Breast epithelium (tissue), 4 donors: ENCODE data around the gene FBXO40. TPM values are rescaled to one million over a fixed set of nuclear protein-coding genes. Genes with fewer than 3 reads are reported as not detected.

Source experiments
- DNase-seq, 2 donors: peaks; one replicate each; pipeline ENCODE4 v3.0.0-alpha.2; 2019; ENCODE audit warnings: low spot score in 2 of 2
- H3K27ac ChIP-seq, 2 donors: fragments of 200-600 bp; sonication (generic) in 1 of 2; one replicate each; pipeline ENCODE4 v1.5.1; 2016 to 2019; ENCODE audit warnings: mild to moderate bottlenecking in 1 of 2
- H3K27me3 ChIP-seq, 2 donors: fragments of 200-600 bp; sonication (generic) in 1 of 2; one replicate each; pipeline versions ENCODE4 v1.5.1 to v1.6.0; 2017 to 2019; ENCODE audit warnings: control low read depth in 1 of 2, mild to moderate bottlenecking in 1 of 2
- H3K36me3 ChIP-seq: fragments of 200-600 bp; one replicate; pipeline ENCODE4 v1.5.1; 2019
- H3K4me1 ChIP-seq, 2 donors: fragments of 200-600 bp; sonication (generic); one replicate each; pipeline ENCODE4 v1.5.1; 2016 to 2019; ENCODE audit warnings: control low read depth in 1 of 2
- H3K4me3 ChIP-seq, 3 donors: fragments of 200-600 bp; sonication (generic); 1 replicate in 2 of 3; 2 replicates in 1 of 3; pipeline ENCODE4 v1.5.1; 2016 to 2019; ENCODE audit warnings: mild to moderate bottlenecking in 3 of 3, moderate library complexity in 2 of 3
- H3K9me3 ChIP-seq, 2 donors: fragments of 200-600 bp; sonication (generic) in 1 of 2; one replicate each; pipeline ENCODE4 v1.5.1; 2016 to 2019; ENCODE audit warnings: control low read depth in 1 of 2
- POLR2A ChIP-seq: fragments of 450-650 bp; IDR thresholded peaks from one replicate; pipeline ENCODE4 v1.6.1; 2016; ENCODE audit warnings: antibody characterized with exemption, mild to moderate bottlenecking, moderate library complexity
- POLR2AphosphoS5 ChIP-seq, 3 donors: sonication (generic); formaldehyde crosslinking; IDR thresholded peaks; one replicate each; pipeline ENCODE4 v1.6.1; 2017; ENCODE audit warnings: antibody characterized with exemption in 3 of 3
- intact Hi-C: fragments of 100-400 bp; cut with DNase I; formaldehyde crosslinking; loops from one replicate; pipeline ENCODE4 v1.15.1; 2023; ENCODE audit warnings: low total_unique reads
- total RNA-seq, 3 donors: library from RNA; depleted of rRNA; stranded (reverse); fragments of >200 nt; gene quantifications; one replicate each; pipeline ENCODE4 v1.1.0, GENCODE V29; 2016
- TF ChIP-seq, protein P1 (sequence below), 3 donors: fragments of 450-650 bp; IDR thresholded peaks; one replicate each; pipeline ENCODE4 v1.5.1; 2016 to 2017; ENCODE audit warnings: antibody characterized with exemption in 3 of 3, mild to moderate bottlenecking in 3 of 3, moderate library complexity in 3 of 3

The FBXO40 gene
- total RNA-seq, 3 donors from 2014 or later, result not detected

- DNase-seq, result no peak
- no peak for TF ChIP-seq POLR2A
- TF ChIP-seq, protein P1, sequence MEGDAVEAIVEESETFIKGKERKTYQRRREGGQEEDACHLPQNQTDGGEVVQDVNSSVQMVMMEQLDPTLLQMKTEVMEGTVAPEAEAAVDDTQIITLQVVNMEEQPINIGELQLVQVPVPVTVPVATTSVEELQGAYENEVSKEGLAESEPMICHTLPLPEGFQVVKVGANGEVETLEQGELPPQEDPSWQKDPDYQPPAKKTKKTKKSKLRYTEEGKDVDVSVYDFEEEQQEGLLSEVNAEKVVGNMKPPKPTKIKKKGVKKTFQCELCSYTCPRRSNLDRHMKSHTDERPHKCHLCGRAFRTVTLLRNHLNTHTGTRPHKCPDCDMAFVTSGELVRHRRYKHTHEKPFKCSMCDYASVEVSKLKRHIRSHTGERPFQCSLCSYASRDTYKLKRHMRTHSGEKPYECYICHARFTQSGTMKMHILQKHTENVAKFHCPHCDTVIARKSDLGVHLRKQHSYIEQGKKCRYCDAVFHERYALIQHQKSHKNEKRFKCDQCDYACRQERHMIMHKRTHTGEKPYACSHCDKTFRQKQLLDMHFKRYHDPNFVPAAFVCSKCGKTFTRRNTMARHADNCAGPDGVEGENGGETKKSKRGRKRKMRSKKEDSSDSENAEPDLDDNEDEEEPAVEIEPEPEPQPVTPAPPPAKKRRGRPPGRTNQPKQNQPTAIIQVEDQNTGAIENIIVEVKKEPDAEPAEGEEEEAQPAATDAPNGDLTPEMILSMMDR (IDR thresholded peaks at IDR 0.05), result no peak
- intact Hi-C loops, result loop anchor here (10.0 kb wide), 1 partner anchor 871 kb away; no protein-coding TSS in a partner anchor
- Histone ChIP-seq H3K27ac (no peak overlapping the region), H3K4me3 (no peak overlapping the region), H3K4me1 (no peaks in the 10 kb centered on the region), H3K36me3 (no peaks in the 10 kb centered on the region), H3K27me3 (no peaks in the 10 kb centered on the region), H3K9me3 (no peaks in the 10 kb centered on the region)
These were observed 70.1 kb downstream of the FBXO40 start for GRCh38 chr3:121663171-121663847.

GRCh38 chr3:121665488-121665887, 72.3 kb downstream of the FBXO40 start:
- TF ChIP-seq, protein P1 (IDR thresholded peaks at IDR 0.05), result no peak
- TF ChIP-seq POLR2A, result no peak
- no peak for TF ChIP-seq POLR2AphosphoS5 (IDR thresholded peaks at IDR 0.05)
- no peak for DNase-seq
- intact Hi-C loops, result loop anchor here (10.0 kb wide), 1 partner anchor 869 kb away; no protein-coding TSS in a partner anchor
- no peak overlapping the region for H3K27ac ChIP-seq
- H3K4me1 ChIP-seq, result no peaks in the 10 kb centered on the region
- H3K27me3 ChIP-seq, result no peaks in the 10 kb centered on the region
- no peak overlapping the region for H3K4me3 ChIP-seq
- no peaks in the 10 kb centered on the region for H3K9me3 ChIP-seq
- H3K36me3 ChIP-seq, result no peaks in the 10 kb centered on the region

GRCh38 chr3:121667333-121667732, 74.2 kb downstream of the FBXO40 start:
- H3K4me1 ChIP-seq, result no peaks in the 10 kb centered on the region
- no peak overlapping the region for H3K27ac ChIP-seq
- H3K9me3 ChIP-seq, result no peaks in the 10 kb centered on the region
- intact Hi-C loops, result loop anchor here (10.0 kb wide), 1 partner anchor 867 kb away; no protein-coding TSS in a partner anchor
- no peaks in the 10 kb centered on the region for H3K27me3 ChIP-seq
- no peak overlapping the region for H3K4me3 ChIP-seq
- DNase-seq, result no peak
- H3K36me3 ChIP-seq, result no peaks in the 10 kb centered on the region
- no peak for TF ChIP-seq POLR2A
- TF ChIP-seq, protein P1 (IDR thresholded peaks at IDR 0.05), result no peak
- no peak for TF ChIP-seq POLR2AphosphoS5 (IDR thresholded peaks at IDR 0.05)

GRCh38 chr3:121670676-121671075, 77.5 kb downstream of the FBXO40 start:
- TF ChIP-seq POLR2A, result no peak
- TF ChIP-seq POLR2AphosphoS5 (IDR thresholded peaks at IDR 0.05), result no peak
- TF ChIP-seq, protein P1 (IDR thresholded peaks at IDR 0.05), result no peak
- Histone ChIP-seq H3K4me1 (no peaks in the 10 kb centered on the region), H3K27ac (no peak overlapping the region), H3K4me3 (no peak overlapping the region), H3K36me3 (peaks cover 4% of the 10 kb centered on the region), H3K9me3 (no peaks in the 10 kb centered on the region), H3K27me3 (no peaks in the 10 kb centered on the region)
- intact Hi-C loops, result no loop called here
- DNase-seq, result no peak

DNA sequence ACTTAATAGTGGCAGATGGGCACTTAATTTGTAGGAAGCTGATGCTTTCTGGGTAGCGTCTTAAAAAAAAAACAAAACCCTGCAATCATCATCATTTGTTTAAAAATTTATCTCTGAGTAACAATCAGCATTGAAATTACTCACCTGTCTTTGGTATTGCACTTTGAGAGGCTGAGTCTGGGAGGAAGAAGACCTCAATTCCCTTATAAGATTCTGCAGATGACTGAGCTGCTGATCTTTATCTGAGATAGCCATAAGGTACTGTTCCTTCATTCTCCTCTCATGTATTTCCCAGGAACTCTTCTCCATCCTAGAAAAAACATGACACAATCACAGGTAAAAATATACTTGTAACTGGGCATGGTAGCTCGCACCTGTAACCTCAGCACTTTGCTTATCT, 84.0 kb downstream of the FBXO40 start:
- Histone ChIP-seq H3K4me1 (no peaks in the 10 kb centered on the region), H3K27me3 (no peaks in the 10 kb centered on the region), H3K27ac (no peak overlapping the region), H3K9me3 (no peaks in the 10 kb centered on the region), H3K4me3 (no peak overlapping the region), H3K36me3 (peaks cover 12% of the 10 kb centered on the region)
- TF ChIP-seq POLR2A (no peak), POLR2AphosphoS5 (IDR thresholded peaks at IDR 0.05) (no peak)
- TF ChIP-seq, protein P1 (IDR thresholded peaks at IDR 0.05), result no peak
- intact Hi-C loops, result no loop called here
- no peak for DNase-seq
